CD14-positive monocyte (primary cell): ENCODE data around the gene LILRB3. TPM values are rescaled to one million over a fixed set of nuclear protein-coding genes. Genes with fewer than 3 reads are reported as not detected.
A peak's percentile ranks its signal among the peaks of the same experiment; 100 is the strongest.

ENCODE experiments used
- DNase-seq, 3 donors: peaks; one replicate each; pipeline ENCODE4 v3.0.0-alpha.2; 2011 to 2022
- H2AFZ ChIP-seq: 2 replicates; pipeline ENCODE4 v1.6.0; 2012; ENCODE audit warnings: mild to moderate bottlenecking, low read depth, low read length, inconsistent platforms; ENCODE audit not compliant: insufficient read depth, poor library complexity, severe bottlenecking
- H3K27ac ChIP-seq, 2 donors: 1 replicate in 1 of 2; 2 replicates in 1 of 2; pipeline ENCODE4 v1.5.1; 2012 to 2013; ENCODE audit warnings: low read length in 2 of 2, control low read depth in 1 of 2, inconsistent platforms in 1 of 2, low read depth in 1 of 2, mild to moderate bottlenecking in 1 of 2
- H3K27me3 ChIP-seq, 2 donors: one replicate each; pipeline versions ENCODE4 v1.6.0 to v1.6.1; 2011 to 2013; ENCODE audit warnings: low read length in 2 of 2; ENCODE audit not compliant: control insufficient read depth in 2 of 2, insufficient read depth in 2 of 2
- H3K36me3 ChIP-seq, 2 donors: replicated peaks in 1 of 2; 1 replicate in 1 of 2; 2 replicates in 1 of 2; pipeline versions ENCODE4 v1.5.1 to v1.6.1; 2012 to 2013; ENCODE audit warnings: low read length in 2 of 2, control low read depth in 1 of 2, inconsistent platforms in 1 of 2, mild to moderate bottlenecking in 1 of 2; ENCODE audit not compliant: insufficient read depth in 2 of 2, control insufficient read depth in 1 of 2
- H3K4me1 ChIP-seq, 2 donors: 1 replicate in 1 of 2; 2 replicates in 1 of 2; pipeline versions ENCODE4 v1.5.1 to v1.6.1; 2012 to 2013; ENCODE audit warnings: low read length in 2 of 2, control low read depth in 1 of 2, inconsistent platforms in 1 of 2, mild to moderate bottlenecking in 1 of 2, moderate library complexity in 1 of 2; ENCODE audit not compliant: insufficient read depth in 2 of 2, control insufficient read depth in 1 of 2
- H3K4me2 ChIP-seq: replicated peaks from 2 replicates; pipeline ENCODE3; 2012; ENCODE audit warnings: low read length, moderate library complexity, mild to moderate bottlenecking; ENCODE audit not compliant: poor library complexity, severe bottlenecking; ENCODE audit errors: extremely low read depth
- H3K4me3 ChIP-seq, 3 experiments: fragments of 200-600 bp in 1 of 3; sonication (generic) in 1 of 3; replicated peaks in 1 of 3; 1 replicate in 2 of 3; 2 replicates in 1 of 3; pipeline ENCODE4 v1.5.1; 2011 to 2013; ENCODE audit warnings: low read length in 3 of 3, mild to moderate bottlenecking in 3 of 3, control low read depth in 2 of 3, low read depth in 2 of 3, inconsistent platforms in 1 of 3, moderate library complexity in 1 of 3
- H3K79me2 ChIP-seq: 2 replicates; pipeline ENCODE4 v1.6.0; 2012; ENCODE audit warnings: mild to moderate bottlenecking, control low read depth, inconsistent platforms, low read length, moderate library complexity; ENCODE audit not compliant: insufficient read depth
- H3K9ac ChIP-seq: 2 replicates; pipeline ENCODE4 v1.6.0; 2017; ENCODE audit warnings: low read length, mild to moderate bottlenecking; ENCODE audit not compliant: insufficient read depth, poor library complexity, severe bottlenecking
- H3K9me3 ChIP-seq, 2 donors: replicated peaks in 1 of 2; 1 replicate in 1 of 2; 2 replicates in 1 of 2; pipeline versions ENCODE4 v1.5.1 to v1.6.1; 2012 to 2013; ENCODE audit warnings: low read length in 2 of 2, control low read depth in 1 of 2; ENCODE audit not compliant: control insufficient read depth in 1 of 2, insufficient read depth in 1 of 2
- H4K20me1 ChIP-seq: 2 replicates; pipeline ENCODE4 v1.6.0; 2012; ENCODE audit warnings: mild to moderate bottlenecking, low read length, control low read depth, moderate library complexity; ENCODE audit not compliant: insufficient read depth
- H3K27ac Mint-ChIP-seq, 7 donors: one replicate each; pipeline ENCODE4 v1.8.0; 2020; ENCODE audit warnings: mild to moderate bottlenecking in 7 of 7, mixed read lengths in 7 of 7, moderate library complexity in 6 of 7, inconsistent platforms in 2 of 7
- H3K27me3 Mint-ChIP-seq, 3 donors: one replicate each; pipeline ENCODE4 v1.8.0; 2021 to 2022; ENCODE audit warnings: low read depth in 3 of 3, mild to moderate bottlenecking in 3 of 3, mixed read lengths in 3 of 3, moderate library complexity in 3 of 3, inconsistent platforms in 1 of 3
- H3K36me3 Mint-ChIP-seq, 2 donors: one replicate each; pipeline ENCODE4 v1.8.0; 2020; ENCODE audit warnings: mixed read lengths in 2 of 2, inconsistent platforms in 1 of 2, mild to moderate bottlenecking in 1 of 2
- H3K4me1 Mint-ChIP-seq: one replicate; pipeline ENCODE4 v1.8.0; 2020; ENCODE audit warnings: mild to moderate bottlenecking, mixed read lengths
- H3K4me3 Mint-ChIP-seq, 2 donors: one replicate each; pipeline ENCODE4 v1.8.0; 2020; ENCODE audit warnings: mild to moderate bottlenecking in 2 of 2, mixed read lengths in 2 of 2, moderate library complexity in 1 of 2
- H3K9me3 Mint-ChIP-seq, 7 donors: one replicate each; pipeline ENCODE4 v1.8.0; 2020 to 2022; ENCODE audit warnings: mixed read lengths in 7 of 7, mild to moderate bottlenecking in 6 of 7, moderate library complexity in 6 of 7, inconsistent platforms in 2 of 7
- CTCF ChIP-seq: fragments of 200-600 bp; IDR thresholded peaks from one replicate; pipeline ENCODE4 v1.8.0; 2022; ENCODE audit warnings: antibody characterized with exemption, mild to moderate bottlenecking
- WGBS: methylation state at CpG from one replicate; pipeline ENCODE4 v1.1.5; 2013; ENCODE audit warnings: missing lambda C conversion rate; ENCODE audit not compliant: insufficient coverage; 5-methylcytosine and 5-hydroxymethylcytosine counted together
- intact Hi-C, 2 donors: fragments of 100-400 bp; cut with micrococcal nuclease; formaldehyde crosslinking; loops; one replicate each; pipeline versions ENCODE4 v1.15.0 to v1.15.1; 2023
- polyA plus RNA-seq, 3 donors: library from polyadenylated mRNA; depleted of rRNA in 1 of 3; unstranded in 2 of 3; stranded (reverse) in 1 of 3; fragments of 300-500 nt in 2 of 3; fragments of >200 nt in 1 of 3; fragmentation: Illumina TruSeq in 2 of 3; gene quantifications; 1 replicate in 2 of 3; 2 replicates in 1 of 3; pipeline ENCODE4 v1.2.3, GENCODE V29; 2012 to 2021

Gene LILRB3
- polyA plus RNA-seq, 3 donors = 62.9 to 455 (median 104) TPM

- Histone ChIP-seq H4K20me1 (peaks cover 40% of the 10 kb centered on the region), H3K27me3 (no peaks in the 10 kb centered on the region), H3K36me3 (peaks cover 33 to 49% of the 10 kb centered on the region in 2 donors), H3K79me2 (peaks cover 50% of the 10 kb centered on the region), H2AFZ (peak within 1 kb of the TSS; percentile 73), H3K4me2 (peak within 1 kb of the TSS; percentile 99), H3K27ac (peak within 1 kb of the TSS; percentile 98 to 99), H3K4me3 (peak within 1 kb of the TSS; percentile 62 to 97 (median 89)), H3K4me1 (peaks cover 30 to 47% of the 10 kb centered on the region in 2 donors), H3K9me3 (no peaks in the 10 kb centered on the region), H3K9ac (peak within 1 kb of the TSS; percentile 93)
- intact Hi-C loops = loop anchor here (1.0 to 10.0 kb wide), 4 partner anchors 32 to 1464 kb away; partner anchors contain the start of genes LENG1 (in 1 of the 2), LENG8 (in 1 of the 2) and U2AF2 (in 1 of the 2)
- Mint-ChIP-seq H3K27ac (peak within 1 kb of the TSS; percentile 99 to 100 (median 100)), H3K9me3 (peaks cover 0 to 2% (median 0%) of the 10 kb centered on the region in 7 donors), H3K4me3 (peak within 1 kb of the TSS; percentile 94 to 95), H3K27me3 (peaks cover 0 to 3% (median 1%) of the 10 kb centered on the region in 3 donors), H3K36me3 (peaks cover 46 to 55% of the 10 kb centered on the region in 2 donors), H3K4me1 (peaks cover 36% of the 10 kb centered on the region)
- peak; percentile 30 to 84 (median 81) for DNase-seq
- TF ChIP-seq CTCF = no peak
- 1% methylated on average over 76 of the region's 77 CpGs for WGBS
Measured at GRCh38 chr19:54191011-54191810, 31.6 kb downstream of the LILRB3 start, which contains the start of gene TSEN34. TSS of gene TSEN34 (plus strand) at chr19:54191308. CDS start at chr19:54191365, 57 bp downstream.

DNA sequence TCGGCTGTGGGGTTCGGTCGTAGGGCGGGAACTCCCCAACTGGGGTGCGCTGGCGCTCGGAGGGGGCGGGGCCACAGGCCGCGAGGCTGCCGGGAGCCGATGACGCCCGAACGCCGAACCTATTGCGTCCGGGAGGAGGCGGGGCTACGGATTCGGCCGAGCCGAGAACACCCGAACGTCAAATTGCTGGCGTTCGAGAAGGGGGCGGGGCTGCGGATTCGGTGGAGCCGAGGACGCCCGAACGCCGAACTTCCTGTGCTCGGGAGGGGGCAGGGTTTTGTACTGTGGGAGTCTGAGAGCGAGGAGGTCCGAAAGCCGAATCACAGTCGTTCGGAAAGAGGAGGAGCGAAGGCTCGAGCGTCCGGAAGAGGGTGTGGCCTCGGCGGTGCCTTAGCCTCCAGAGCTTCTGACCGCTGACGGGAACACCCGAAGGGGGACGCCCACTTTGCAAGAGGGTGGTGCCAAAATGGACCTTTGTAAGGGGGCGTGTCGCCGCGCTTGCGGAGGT lies 32.2 kb downstream of the LILRB3 start:
- peaks cover 36% of the 10 kb centered on the region for H3K4me1 Mint-ChIP-seq
- peaks cover 50% of the 10 kb centered on the region for H3K79me2 ChIP-seq
- DNase-seq = peak; percentile 99 to 100 (median 100)
- peak overlapping the region; percentile 93 to 95 for H3K4me3 Mint-ChIP-seq
- H3K27ac Mint-ChIP-seq = peak overlapping the region; percentile 99 to 100 (median 100)
- H3K27me3 ChIP-seq = no peaks in the 10 kb centered on the region
- H3K9me3 ChIP-seq = no peaks in the 10 kb centered on the region
- H4K20me1 ChIP-seq = peaks cover 40% of the 10 kb centered on the region
- no peak for TF ChIP-seq CTCF
- H3K27me3 Mint-ChIP-seq = peaks cover 0 to 3% (median 1%) of the 10 kb centered on the region in 3 donors
- peaks cover 34 to 51% of the 10 kb centered on the region in 2 donors for H3K36me3 ChIP-seq
- peaks cover 47 to 58% of the 10 kb centered on the region in 2 donors for H3K36me3 Mint-ChIP-seq
- H3K4me2 ChIP-seq = peak overlapping the region; percentile 99
- intact Hi-C loops = loop anchor here (1.0 to 10.0 kb wide), 4 partner anchors 32 to 1464 kb away; partner anchors contain the start of genes LENG1 (in 1 of the 2), LENG8 (in 1 of the 2) and U2AF2 (in 1 of the 2)
- H3K27ac ChIP-seq = peak overlapping the region; percentile 98 to 99
- under 1% methylated on average over 56 of the region's 56 CpGs for WGBS
- H3K9me3 Mint-ChIP-seq = peaks cover 0 to 2% (median 0%) of the 10 kb centered on the region in 7 donors
- peak overlapping the region; percentile 93 for H3K9ac ChIP-seq
- H3K4me3 ChIP-seq = peak overlapping the region; percentile 62 to 97 (median 89)
- H3K4me1 ChIP-seq = peaks cover 30 to 47% of the 10 kb centered on the region in 2 donors
- H2AFZ ChIP-seq = peak overlapping the region; percentile 73
